Measurements from ENCODE around the gene THY1.

THY1 gene

GRCh38 chr11:119453881-119454280, 30.9 kb upstream of the THY1 start:
- TF ChIP-seq EGR1 (IDR thresholded peaks at IDR 0.05) (no peak), RAD21 (IDR thresholded peaks at IDR 0.05; ENCODE audit: low read depth) (no peak), TAF1 (IDR thresholded peaks at IDR 0.05; ENCODE audit: low read depth) (no peak), TCF12 (IDR thresholded peaks at IDR 0.05; ENCODE audit: low read depth) (no peak), CEBPB (IDR thresholded peaks at IDR 0.05) (no peak)

GRCh38 chr11:119450590-119451326, 27.8 kb upstream of the THY1 start:
- TF ChIP-seq TCF12 (IDR thresholded peaks at IDR 0.05; ENCODE audit: low read depth) (no peak), YY1 (IDR thresholded peaks at IDR 0.05; ENCODE audit: low read depth) (no peak), EGR1 (IDR thresholded peaks at IDR 0.05) (no peak)

GRCh38 chr11:119449498-119449897, 26.5 kb upstream of the THY1 start:
- no peak for TF ChIP-seq EGR1 (IDR thresholded peaks at IDR 0.05)
- no peak for TF ChIP-seq YY1 (IDR thresholded peaks at IDR 0.05; ENCODE audit: low read depth)
- no peak for TF ChIP-seq MAX (IDR thresholded peaks at IDR 0.05)

- TF ChIP-seq YY1 (IDR thresholded peaks at IDR 0.05; ENCODE audit: low read depth) (no peak), MAX (IDR thresholded peaks at IDR 0.05) (no peak), CREB1 (IDR thresholded peaks at IDR 0.05; ENCODE audit: low read depth) (no peak), ZBTB7A (IDR thresholded peaks at IDR 0.05; ENCODE audit: low read depth) (no peak), NFIC (IDR thresholded peaks at IDR 0.05) (no peak), TCF12 (IDR thresholded peaks at IDR 0.05; ENCODE audit: low read depth) (no peak), REST (IDR thresholded peaks at IDR 0.05; ENCODE audit: low read depth) (no peak), USF1 (IDR thresholded peaks at IDR 0.05) (no peak), EGR1 (IDR thresholded peaks at IDR 0.05) (no peak), TAF1 (IDR thresholded peaks at IDR 0.05; ENCODE audit: low read depth) (no peak), RAD21 (IDR thresholded peaks at IDR 0.05; ENCODE audit: low read depth) (no peak), CEBPB (IDR thresholded peaks at IDR 0.05) (no peak), TEAD4 (IDR thresholded peaks at IDR 0.05) (no peak), EP300 (IDR thresholded peaks at IDR 0.05; ENCODE audit: borderline replicate concordance) (no peak)
Measured at GRCh38 chr11:119448380-119448779, 25.4 kb upstream of the THY1 start.

- TF ChIP-seq YY1 (IDR thresholded peaks at IDR 0.05; ENCODE audit: low read depth), result no peak
Measured at GRCh38 chr11:119447664-119448242, 24.8 kb upstream of the THY1 start.

- TF ChIP-seq EGR1 (IDR thresholded peaks at IDR 0.05), result no peak
- TF ChIP-seq CEBPB (IDR thresholded peaks at IDR 0.05), result no peak
- no peak for TF ChIP-seq NFIC (IDR thresholded peaks at IDR 0.05)
- no peak for TF ChIP-seq YY1 (IDR thresholded peaks at IDR 0.05; ENCODE audit: low read depth)
- no peak for TF ChIP-seq USF1 (IDR thresholded peaks at IDR 0.05)
- TF ChIP-seq EP300 (IDR thresholded peaks at IDR 0.05; ENCODE audit: borderline replicate concordance), result no peak
- no peak for TF ChIP-seq MAX (IDR thresholded peaks at IDR 0.05)
Measured at GRCh38 chr11:119446871-119447663, 24.1 kb upstream of the THY1 start.

- TF ChIP-seq REST (IDR thresholded peaks at IDR 0.05; ENCODE audit: low read depth), result no peak
- TF ChIP-seq YY1 (IDR thresholded peaks at IDR 0.05; ENCODE audit: low read depth), result no peak
- no peak for TF ChIP-seq EP300 (IDR thresholded peaks at IDR 0.05; ENCODE audit: borderline replicate concordance)
Measured at GRCh38 chr11:119446434-119446833, 23.5 kb upstream of the THY1 start.
